ENCODE results near the gene ADNP.

DNA sequence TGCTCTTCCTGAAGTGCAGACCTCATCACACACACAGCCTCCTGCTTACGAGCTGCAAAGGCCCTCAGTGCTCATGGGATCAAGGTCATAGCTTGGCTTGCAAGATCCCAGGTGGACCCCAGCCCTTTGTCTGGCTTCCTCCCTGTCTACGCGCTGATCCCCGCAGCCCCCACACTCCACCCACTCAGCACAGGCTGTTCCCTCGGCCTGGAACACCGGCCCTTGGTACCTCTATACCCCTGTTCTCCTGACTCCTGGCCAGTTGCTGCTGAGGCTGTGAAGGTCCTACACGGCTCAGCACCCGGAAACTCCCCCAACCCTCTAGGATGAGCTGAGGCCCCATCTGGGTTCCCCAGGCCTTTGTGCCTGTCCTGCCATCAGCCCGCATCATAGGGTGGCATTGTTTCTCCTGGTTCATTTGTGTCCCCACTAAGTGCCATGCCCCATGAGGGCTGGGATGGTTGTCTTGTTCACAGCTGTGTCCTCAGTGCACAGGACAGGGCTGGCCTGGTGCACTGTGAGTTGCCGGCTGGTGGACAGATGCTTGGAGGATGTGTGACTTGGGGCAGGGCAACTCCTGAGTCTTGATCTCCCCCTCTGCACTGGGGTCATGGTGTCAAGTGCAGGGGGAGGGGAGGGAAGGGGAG, 57.0 kb downstream of the ADNP start:
- TF ChIP-seq, protein P1, sequence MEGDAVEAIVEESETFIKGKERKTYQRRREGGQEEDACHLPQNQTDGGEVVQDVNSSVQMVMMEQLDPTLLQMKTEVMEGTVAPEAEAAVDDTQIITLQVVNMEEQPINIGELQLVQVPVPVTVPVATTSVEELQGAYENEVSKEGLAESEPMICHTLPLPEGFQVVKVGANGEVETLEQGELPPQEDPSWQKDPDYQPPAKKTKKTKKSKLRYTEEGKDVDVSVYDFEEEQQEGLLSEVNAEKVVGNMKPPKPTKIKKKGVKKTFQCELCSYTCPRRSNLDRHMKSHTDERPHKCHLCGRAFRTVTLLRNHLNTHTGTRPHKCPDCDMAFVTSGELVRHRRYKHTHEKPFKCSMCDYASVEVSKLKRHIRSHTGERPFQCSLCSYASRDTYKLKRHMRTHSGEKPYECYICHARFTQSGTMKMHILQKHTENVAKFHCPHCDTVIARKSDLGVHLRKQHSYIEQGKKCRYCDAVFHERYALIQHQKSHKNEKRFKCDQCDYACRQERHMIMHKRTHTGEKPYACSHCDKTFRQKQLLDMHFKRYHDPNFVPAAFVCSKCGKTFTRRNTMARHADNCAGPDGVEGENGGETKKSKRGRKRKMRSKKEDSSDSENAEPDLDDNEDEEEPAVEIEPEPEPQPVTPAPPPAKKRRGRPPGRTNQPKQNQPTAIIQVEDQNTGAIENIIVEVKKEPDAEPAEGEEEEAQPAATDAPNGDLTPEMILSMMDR (conservative IDR thresholded peaks at IDR 0.05; ENCODE audit: low read length) = no peak
- no peak for TF ChIP-seq EZH2phosphoT487 (IDR thresholded peaks at IDR 0.05; ENCODE audit: borderline replicate concordance)

All from Loucy (cell line).